Naive thymus-derived CD8-positive, alpha-beta T cell (primary cell): Measurements from ENCODE around the gene FAM32A. TPM values are rescaled to one million over a fixed set of nuclear protein-coding genes. Genes with fewer than 3 reads are reported as not detected.

Experiments used
- ATAC-seq, 2 donors: fragments of 150-1000 bp; cut with Tn5 transposase in 1 of 2; sonication (Bioruptor Pico), chemical (Tn5 transposase) in 1 of 2; 1 replicate in 1 of 2; 2 replicates in 1 of 2; pipeline ENCODE4 v1.10.0; 2021; ENCODE audit warnings: mild to moderate bottlenecking in 2 of 2, moderate library complexity in 2 of 2
- POLR2A ChIA-PET: fragments of 350-600 bp; sonication (Branson Sonifier 250); formaldehyde crosslinking; loops from one replicate; lab custom pipeline; 2021; ENCODE audit warnings: antibody characterized with exemption; lab: Charles Lee
- DNase-seq, 10 donors: peaks; one replicate each; pipeline versions ENCODE4 v3.0.0 to v3.0.0-alpha.2; 2020 to 2022
- H3K27ac Mint-ChIP-seq, 10 donors: one replicate each; pipeline ENCODE4 v1.8.0; 2020 to 2022; ENCODE audit warnings: mild to moderate bottlenecking in 10 of 10, mixed read lengths in 10 of 10, moderate library complexity in 4 of 10, inconsistent platforms in 1 of 10
- H3K27me3 Mint-ChIP-seq, 5 donors: one replicate each; pipeline ENCODE4 v1.8.0; 2021 to 2022; ENCODE audit warnings: mixed read lengths in 5 of 5
- H3K36me3 Mint-ChIP-seq, 3 donors: one replicate each; pipeline ENCODE4 v1.8.0; 2020 to 2022; ENCODE audit warnings: mixed read lengths in 3 of 3, mild to moderate bottlenecking in 2 of 3, inconsistent platforms in 1 of 3
- H3K4me1 Mint-ChIP-seq, 4 donors: one replicate each; pipeline ENCODE4 v1.8.0; 2021 to 2022; ENCODE audit warnings: mixed read lengths in 4 of 4
- H3K4me3 Mint-ChIP-seq, 10 donors: one replicate each; pipeline ENCODE4 v1.8.0; 2020 to 2022; ENCODE audit warnings: mild to moderate bottlenecking in 10 of 10, mixed read lengths in 10 of 10, moderate library complexity in 6 of 10, inconsistent platforms in 1 of 10
- H3K9me3 Mint-ChIP-seq, 9 donors: one replicate each; pipeline ENCODE4 v1.8.0; 2020 to 2022; ENCODE audit warnings: mixed read lengths in 9 of 9, mild to moderate bottlenecking in 3 of 9, inconsistent platforms in 1 of 9, moderate library complexity in 1 of 9
- polyA plus RNA-seq, 3 donors: library from polyadenylated mRNA; unstranded; fragments of 300-500 nt; fragmentation: Illumina TruSeq; gene quantifications; one replicate each; pipeline ENCODE4 v1.2.3, GENCODE V29; 2021
- total RNA-seq, 8 experiments: library from RNA in 2 of 8; stranded (reverse) in 2 of 8; gene quantifications; one replicate each; pipeline ENCODE4 v1.2.3 and lab custom pipeline; 2021 to 2026

Gene FAM32A
- total and polyA plus RNA-seq, 5 experiments from 2014 or later = 70.3 to 205 (median 150) TPM

- no peaks in the 10 kb centered on the region for H3K27me3 Mint-ChIP-seq
- H3K4me1 Mint-ChIP-seq = peaks cover 34 to 83% (median 68%) of the 10 kb centered on the region in 4 donors
- peaks cover 10 to 42% (median 16%) of the 10 kb centered on the region in 3 donors for H3K36me3 Mint-ChIP-seq
- POLR2A ChIA-PET = interaction anchor here (0.6 to 7.4 kb wide), 4 partner anchors 10 to 29 kb away, joined by 3 to 51 read pairs (median 20); no protein-coding TSS in a partner anchor
- peak in 6 of 10 donors; percentile 29 to 60 (median 40) for DNase-seq
- peak; percentile 21 to 71 for ATAC-seq
- peaks cover 0 to 6% (median 0%) of the 10 kb centered on the region in 9 donors for H3K9me3 Mint-ChIP-seq
- H3K27ac Mint-ChIP-seq = peak overlapping the region; percentile 90 to 99 (median 94)
- peak overlapping the region in 9 of 10 donors; percentile 5 to 78 (median 68) for H3K4me3 Mint-ChIP-seq
Measured at GRCh38 chr19:16235811-16236652, 50.8 kb downstream of the FAM32A start.

Other genes with a start within 250 kb of the FAM32A start
- gene OR10H4, start 236.4 kb upstream of the FAM32A start, total RNA-seq = not detected
- not detected for gene OR10H4, start 236.4 kb upstream of the FAM32A start, polyA plus RNA-seq
- 10 to 100 TPM; 57.8 to 60.4 TPM for gene TPM4, start 108.9 kb upstream of the FAM32A start, total RNA-seq
- gene TPM4, start 108.9 kb upstream of the FAM32A start, polyA plus RNA-seq = 10 to 100 TPM; 27.4 to 30.8 (median 29.3) TPM
- 10 to 100 TPM; 66.5 to 88.3 TPM for gene RAB8A, start 73.5 kb upstream of the FAM32A start, total RNA-seq
- 10 to 100 TPM; 65.6 to 69.8 (median 66.1) TPM for gene RAB8A, start 73.5 kb upstream of the FAM32A start, polyA plus RNA-seq
- gene HSH2D, start 41.7 kb upstream of the FAM32A start, total RNA-seq = 10 to 100 TPM; 20.5 to 25.2 TPM
- gene HSH2D, start 41.7 kb upstream of the FAM32A start, polyA plus RNA-seq = 1 to 10 TPM; 6.5 to 9.8 (median 6.7) TPM
- not detected for gene CIB3, start 11.9 kb upstream of the FAM32A start, total RNA-seq
- not detected for gene CIB3, start 11.9 kb upstream of the FAM32A start, polyA plus RNA-seq
- gene AP1M1, start 12.5 kb downstream of the FAM32A start, total RNA-seq = 100 to 1,000 TPM; 151 to 154 TPM
- gene AP1M1, start 12.5 kb downstream of the FAM32A start, polyA plus RNA-seq = 100 to 1,000 TPM; 195 to 288 (median 241) TPM
- gene KLF2, start 139.4 kb downstream of the FAM32A start, total RNA-seq = 100 to 1,000 TPM; 386 to 393 TPM
- 100 to 1,000 TPM; 115 to 216 (median 166) TPM for gene KLF2, start 139.4 kb downstream of the FAM32A start, polyA plus RNA-seq